Activated CD8-positive, alpha-beta memory T cell treated with anti-CD3 and anti-CD28 coated beads, Interleukin-2, amount 50 U/mL, for 48 hours (primary cell): ENCODE data around the gene PARVG.
"Not testable (repeated sequence)": the region's sequence is repeated elsewhere in the genome, so short reads cannot be mapped to it uniquely, and the experiment has no call there.

Experiments
- DNase-seq: peaks from one replicate; pipeline ENCODE4 v3.0.0-alpha.2; 2020

The PARVG gene

GRCh38 chr22:44217346-44217745 is 36.6 kb downstream of the PARVG start:
- DNase-seq: no peak

GRCh38 chr22:44218071-44218470 is 37.3 kb downstream of the PARVG start:
- DNase-seq: no peak

GRCh38 chr22:44219101-44219870 is 38.6 kb downstream of the PARVG start:
- DNase-seq: no peak

GRCh38 chr22:44220727-44221680 is 40.3 kb downstream of the PARVG start:
- no peak for DNase-seq

GRCh38 chr22:44221710-44222475 is 41.2 kb downstream of the PARVG start:
- DNase-seq: no peak

- no peak for DNase-seq
Measured at GRCh38 chr22:44224166-44224565, 43.4 kb downstream of the PARVG start.

- DNase-seq: no peak
Measured at GRCh38 chr22:44225091-44225689, 44.5 kb downstream of the PARVG start.

GRCh38 chr22:44225812-44226211 is 45.1 kb downstream of the PARVG start:
- no peak for DNase-seq

- DNase-seq: no peak
Measured at GRCh38 chr22:44229331-44229730, 48.6 kb downstream of the PARVG start.

- no peak for DNase-seq
Measured at GRCh38 chr22:44229809-44230208, 49.1 kb downstream of the PARVG start.

- no peak for DNase-seq
Measured at GRCh38 chr22:44231233-44231632, 50.5 kb downstream of the PARVG start.

- DNase-seq: not testable (repeated sequence)
Measured at GRCh38 chr22:44234372-44234771, 53.6 kb downstream of the PARVG start.

GRCh38 chr22:44237290-44237689 is 56.6 kb downstream of the PARVG start:
- DNase-seq: no peak

GRCh38 chr22:44241121-44241520 is 60.4 kb downstream of the PARVG start:
- not testable (repeated sequence) for DNase-seq

GRCh38 chr22:44242946-44243724 is 62.4 kb downstream of the PARVG start:
- peak; percentile 41 for DNase-seq

- peak; percentile 17 for DNase-seq
Measured at GRCh38 chr22:44243761-44244160, 63.0 kb downstream of the PARVG start.

GRCh38 chr22:44244265-44244822 is 63.6 kb downstream of the PARVG start:
- DNase-seq: no peak

- peak; percentile 12 for DNase-seq
Measured at GRCh38 chr22:44245438-44245837, 64.7 kb downstream of the PARVG start.

- DNase-seq: peak; percentile 30
Measured at GRCh38 chr22:44245867-44246266, 65.1 kb downstream of the PARVG start.

- peak; percentile 28 for DNase-seq
Measured at GRCh38 chr22:44246615-44247326, 66.0 kb downstream of the PARVG start.

- peak; percentile 20 for DNase-seq
Measured at GRCh38 chr22:44247346-44247745, 66.6 kb downstream of the PARVG start.
